HL-60/S4 treated with retinoic acid at 250 ng/mL for 4 days and 3 days (cell line): ENCODE results near the gene NFIA.

Experiments
- in situ Hi-C: fragments of 300-500 bp; cut with MboI; formaldehyde crosslinking; loops from 2 replicates; pipeline ENCODE4 v1.7.0; 2022; ENCODE audit warnings: low sequenced_read_pairs

NFIA gene

GRCh38 chr1:61082311-61083012 is at the start of gene NFIA:
Gene NFIA, plus strand, starts transcription at chr1:61082561.
- in situ Hi-C loops = no loop called here

- in situ Hi-C loops = no loop called here
Observed at GRCh38 chr1:61035880-61036279, 46.5 kb upstream of the NFIA start.

DNA sequence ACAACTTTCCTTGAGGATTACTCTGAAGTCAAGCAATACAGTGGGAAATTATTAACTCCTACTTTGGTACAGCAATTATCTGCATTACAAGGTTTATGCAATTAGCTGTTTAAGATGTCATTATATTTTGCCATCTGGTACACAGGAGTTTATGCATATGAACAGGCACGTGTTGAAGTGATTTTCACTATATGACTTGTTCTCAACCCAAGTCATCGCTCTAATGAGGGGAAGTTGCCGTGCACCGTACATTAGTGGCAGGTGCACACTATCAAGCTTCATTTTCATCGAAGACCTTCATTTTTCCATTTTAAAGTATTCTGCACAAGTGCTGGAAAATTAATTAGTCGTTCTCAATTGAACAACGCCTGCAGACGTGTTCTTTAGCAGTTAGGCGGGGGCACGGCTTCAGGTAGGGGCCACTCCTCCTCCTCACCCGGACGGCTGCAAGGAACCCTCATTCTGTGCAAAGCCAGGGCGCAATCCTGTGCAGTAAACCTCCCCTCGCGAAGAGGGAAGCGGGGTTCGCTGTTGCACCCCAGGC is 39.8 kb upstream of the NFIA start:
- in situ Hi-C loops = no loop called here

DNA sequence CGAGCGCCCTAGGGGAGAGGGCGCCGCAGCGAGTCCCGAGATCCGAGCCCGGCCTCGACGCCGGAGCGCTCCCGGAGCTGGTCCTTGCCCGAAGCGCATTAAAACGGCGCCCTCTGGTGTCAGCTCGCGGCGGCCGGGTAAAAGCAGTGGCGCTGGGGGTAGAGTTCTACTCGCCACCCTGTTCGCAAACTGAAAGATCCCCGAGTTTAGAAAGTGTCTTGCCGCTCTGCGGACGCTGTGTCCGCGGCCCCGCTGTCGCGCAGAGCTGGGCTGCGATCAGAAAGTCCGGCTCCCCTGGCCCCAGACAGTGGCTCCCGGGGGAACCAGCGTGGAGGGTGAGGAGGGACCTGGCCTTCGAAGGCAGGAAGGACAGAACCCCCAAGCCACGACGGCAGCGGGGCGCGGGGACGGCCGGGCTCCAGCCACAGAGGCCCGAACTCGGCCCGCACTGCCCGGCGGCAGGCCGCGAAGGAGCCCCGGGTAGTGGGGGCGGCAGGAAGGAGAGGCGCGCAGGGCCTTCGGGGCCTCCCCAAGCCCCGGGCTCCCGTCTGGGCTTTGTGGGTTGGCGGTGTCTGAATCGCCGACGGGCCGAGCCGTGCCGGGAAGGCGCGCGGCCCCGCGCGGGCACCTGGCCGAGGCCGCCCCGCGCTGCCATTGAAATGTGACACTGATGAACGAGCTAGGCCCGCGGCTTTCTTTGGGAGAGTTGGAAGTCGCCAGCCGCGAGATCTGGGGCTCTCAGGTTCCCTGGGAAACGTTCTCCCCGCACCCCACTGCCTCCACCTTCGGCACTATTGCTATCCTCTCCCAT is 39.1 kb upstream of the NFIA start:
- in situ Hi-C loops = no loop called here

- in situ Hi-C loops = no loop called here
Observed at GRCh38 chr1:61046434-61046833, 35.9 kb upstream of the NFIA start.

DNA sequence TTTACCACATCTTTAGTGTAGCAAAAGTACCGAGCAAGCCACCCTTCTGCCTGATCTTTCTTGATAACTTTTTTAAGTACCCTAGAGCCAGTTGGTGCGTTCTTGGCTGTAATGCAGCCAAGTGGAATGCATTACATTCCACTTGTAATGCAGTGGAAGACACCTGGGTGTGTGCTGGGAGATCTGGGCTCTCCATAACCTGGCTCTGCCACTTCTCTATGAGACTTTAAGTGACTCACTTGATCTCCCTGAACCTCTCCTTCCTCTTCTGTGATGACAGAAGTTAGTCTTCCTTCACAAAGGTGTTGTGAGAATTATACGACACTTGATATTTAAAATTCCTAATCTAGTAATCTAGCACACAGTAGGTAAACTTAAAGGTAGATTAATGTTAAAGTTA is 35.3 kb upstream of the NFIA start:
- in situ Hi-C loops = no loop called here

DNA sequence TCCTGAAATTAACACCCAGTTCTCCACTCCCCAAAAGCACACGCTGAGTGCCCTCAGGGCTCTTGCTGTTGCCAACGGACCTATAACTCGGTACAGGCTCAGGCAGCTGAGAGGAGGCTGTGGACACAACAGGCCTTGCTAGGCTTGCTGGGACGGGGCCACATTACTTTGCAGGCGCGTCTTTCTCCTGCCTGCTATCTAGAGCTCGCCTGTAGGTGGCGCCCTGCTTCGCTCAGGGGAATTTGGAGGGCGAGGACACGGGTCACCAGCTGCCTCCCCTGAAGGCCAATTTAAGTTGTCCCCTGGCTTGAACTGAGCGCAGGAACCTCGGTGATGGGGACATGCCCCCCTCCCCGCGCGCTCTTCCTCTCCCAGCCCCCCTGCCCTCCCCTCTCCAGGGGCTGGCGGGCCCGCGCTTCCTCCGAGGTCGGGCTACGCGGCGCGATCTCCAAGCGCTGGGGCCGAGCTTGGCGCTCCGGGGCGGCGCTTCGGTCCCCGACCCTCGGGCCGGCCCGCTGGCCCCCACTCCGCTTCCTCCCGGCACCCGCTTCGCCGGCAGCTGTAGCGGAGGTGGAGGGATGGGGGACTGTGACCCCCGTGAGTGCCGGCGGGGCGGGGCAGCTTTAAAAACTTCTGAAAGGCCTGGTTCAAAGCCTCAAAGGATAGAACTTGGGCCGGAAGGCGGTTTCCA is 32.4 kb upstream of the NFIA start:
- in situ Hi-C loops = no loop called here

DNA sequence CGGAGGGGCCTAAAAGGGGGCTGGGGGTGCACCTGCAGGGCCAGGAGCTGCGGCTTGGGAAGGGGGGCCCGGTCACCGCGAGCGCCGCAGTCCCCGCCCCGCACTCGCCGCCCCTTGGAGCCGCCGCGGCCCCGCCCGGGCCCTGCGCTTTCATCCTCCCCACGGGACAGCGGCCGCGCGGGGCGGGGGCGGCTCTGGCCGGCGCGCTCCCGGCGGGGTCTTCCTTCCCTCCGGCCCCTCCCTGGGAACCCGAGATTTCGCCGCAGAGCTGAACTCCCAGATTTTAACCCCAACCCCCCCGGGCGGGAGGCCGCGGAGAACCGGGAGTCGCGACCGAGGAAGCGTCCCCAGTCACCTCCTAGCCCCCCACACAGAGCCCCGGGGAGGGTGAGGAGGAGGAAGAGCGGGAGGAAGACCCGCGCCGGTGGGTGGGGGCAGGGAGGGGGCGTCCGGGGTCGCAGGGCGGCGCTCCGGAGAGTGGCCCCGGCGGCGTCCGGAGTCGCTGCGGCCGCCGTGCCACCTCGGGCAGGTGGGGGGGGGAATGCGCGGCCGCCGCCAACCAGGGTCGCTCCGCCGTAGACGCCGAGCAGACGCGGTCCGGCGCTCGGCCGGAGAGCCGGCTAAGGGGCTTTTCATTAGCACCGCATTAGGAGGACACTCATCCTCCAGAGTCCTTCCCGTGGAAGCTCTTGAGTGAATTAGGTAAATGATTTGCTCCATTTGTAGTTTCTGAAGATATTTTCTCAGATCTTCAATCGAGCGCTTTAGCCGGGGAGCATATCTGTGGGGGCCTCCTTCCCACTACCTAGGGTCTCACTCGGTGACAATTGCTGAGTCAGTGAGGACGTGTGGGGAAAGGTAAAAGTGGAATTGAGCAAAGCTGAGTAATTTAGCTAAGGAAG is 31.6 kb upstream of the NFIA start:
- in situ Hi-C loops = no loop called here

DNA sequence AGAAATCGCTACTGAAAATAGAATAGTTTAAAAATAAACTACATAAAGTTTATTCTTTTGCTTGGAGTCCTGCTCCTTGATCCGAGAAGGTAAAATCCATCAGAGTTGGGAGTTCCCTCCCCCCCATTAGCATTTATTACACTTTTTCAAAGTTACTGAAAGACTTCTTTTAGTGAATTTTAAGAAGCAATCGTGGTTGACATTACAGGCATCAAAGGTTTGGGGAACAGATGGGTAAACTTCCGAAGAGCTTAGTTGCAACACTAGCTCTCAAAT is 31.0 kb upstream of the NFIA start:
- in situ Hi-C loops = no loop called here

- in situ Hi-C loops = no loop called here
Observed at GRCh38 chr1:61051719-61052394, 30.5 kb upstream of the NFIA start.

DNA sequence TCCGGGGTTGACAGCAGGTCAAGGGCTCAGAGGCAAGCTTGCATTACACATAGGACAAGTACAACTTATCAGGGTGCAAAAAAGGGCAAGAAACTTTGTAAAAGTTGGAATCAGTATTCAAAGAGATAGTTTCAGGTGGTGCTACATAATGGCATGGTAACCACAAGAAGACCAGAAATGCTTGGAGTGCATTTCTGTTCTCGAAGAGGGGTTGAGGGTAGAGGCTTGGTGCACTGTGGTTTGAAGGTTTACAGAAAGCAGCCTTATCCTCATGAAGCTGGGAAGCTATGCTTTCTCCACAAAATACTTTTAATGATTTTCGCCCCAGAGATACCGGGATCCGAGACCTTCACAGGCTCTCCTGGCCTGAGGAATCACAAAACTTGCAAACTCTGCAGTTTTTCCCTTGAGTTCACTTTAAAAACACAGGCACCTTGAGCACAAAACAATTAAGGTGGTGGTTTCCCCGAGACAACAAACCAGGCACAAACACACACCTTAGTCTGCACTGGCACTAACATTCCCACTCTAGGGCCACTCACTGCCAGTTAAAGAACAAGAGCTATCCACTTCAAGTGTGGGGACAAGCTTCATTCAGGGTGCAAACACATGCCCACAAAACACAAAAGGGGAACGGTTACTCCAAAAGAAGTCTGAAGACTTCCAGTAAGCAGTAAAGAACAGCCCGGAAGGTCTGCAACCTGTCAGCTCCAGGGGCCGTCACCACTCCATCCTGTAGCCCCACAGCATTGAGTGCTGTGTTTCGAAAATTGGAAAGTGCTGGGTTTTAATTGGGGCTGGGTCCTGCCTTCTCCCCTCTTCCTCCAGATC is 29.8 kb upstream of the NFIA start:
- in situ Hi-C loops = no loop called here

DNA sequence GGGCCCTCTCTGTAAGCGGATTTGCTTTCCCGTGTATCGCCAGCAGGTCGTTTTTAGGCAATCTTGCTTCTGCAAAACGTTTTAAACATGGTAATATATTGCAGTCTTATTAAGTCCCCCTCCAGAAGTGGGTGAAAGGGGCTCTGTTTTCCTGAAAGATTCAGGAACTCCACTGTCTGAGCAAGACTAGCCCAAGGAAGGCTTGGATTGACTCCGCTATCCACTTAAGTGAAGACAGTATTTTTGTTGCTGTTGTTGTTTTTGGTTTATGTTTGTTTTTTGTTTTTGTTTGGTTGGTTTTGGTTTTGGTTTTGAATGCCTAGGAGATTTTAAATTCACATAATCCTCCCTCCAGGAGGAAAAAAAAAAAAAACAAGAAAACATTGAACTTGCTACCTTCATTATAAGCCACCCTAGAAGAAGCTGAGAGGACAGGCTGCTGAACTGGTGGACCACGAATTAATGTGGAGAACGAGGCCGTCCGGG is 29.1 kb upstream of the NFIA start:
- in situ Hi-C loops = no loop called here

- in situ Hi-C loops = no loop called here
Observed at GRCh38 chr1:61053712-61054600, 28.4 kb upstream of the NFIA start.

GRCh38 chr1:61054601-61054993 is 27.8 kb upstream of the NFIA start:
- in situ Hi-C loops = no loop called here

- in situ Hi-C loops = no loop called here
Observed at GRCh38 chr1:61055110-61055614, 27.2 kb upstream of the NFIA start.

- in situ Hi-C loops = no loop called here
Observed at GRCh38 chr1:61056196-61056572, 26.2 kb upstream of the NFIA start.

- in situ Hi-C loops = no loop called here
Observed at GRCh38 chr1:61056573-61057439, 25.6 kb upstream of the NFIA start.
